K562 (cell line): Measurements from ENCODE around the gene DENND5B. TPM values are rescaled to one million over a fixed set of nuclear protein-coding genes. Genes with fewer than 3 reads are reported as not detected.

Source experiments
- ARID3A ChIP-seq: IDR thresholded peaks from 2 replicates; pipeline ENCODE4 v1.6.1; 2012; ENCODE audit warnings: low read depth, low read length, improper control_type of control experiment, borderline replicate concordance
- HDAC1 ChIP-seq, 2 experiments: fragments of 450-650 bp; IDR thresholded peaks; 2 replicates each; pipeline ENCODE4 v1.6.1; 2016 to 2017; ENCODE audit warnings: inconsistent platforms in 1 of 2, mild to moderate bottlenecking in 1 of 2, moderate library complexity in 1 of 2
- KHSRP ChIP-seq: fragments of 450-650 bp; IDR thresholded peaks from 2 replicates; pipeline ENCODE4 v1.6.1; 2017
- MYC ChIP-seq, 2 experiments: fragments of 250-450 bp in 1 of 2; sonication (Bioruptor Pico) in 1 of 2; IDR thresholded peaks; 2 replicates each; pipeline versions ENCODE4 v1.5.1 to v1.6.1; 2012 to 2021; ENCODE audit warnings: low read depth in 2 of 2, borderline replicate concordance in 1 of 2, improper control_type of control experiment in 1 of 2, low read length in 1 of 2, mild to moderate bottlenecking in 1 of 2, moderate library complexity in 1 of 2
- PATZ1 ChIP-seq: fragments of 250-450 bp; sonication (Bioruptor Pico); IDR thresholded peaks from 2 replicates; pipeline ENCODE4 v1.5.0; 2020; ENCODE audit warnings: mild to moderate bottlenecking, borderline replicate concordance
- ZBTB1 ChIP-seq: sonication (generic); formaldehyde crosslinking; IDR thresholded peaks from 2 replicates; pipeline ENCODE4 v1.8.1; 2023; ENCODE audit warnings: missing genetic modification reagents, low read depth, mild to moderate bottlenecking, borderline replicate concordance
- ZNF699 ChIP-seq: fragments of 250-450 bp; sonication (Bioruptor Pico); IDR thresholded peaks from 2 replicates; pipeline ENCODE4 v1.8.0; 2021; ENCODE audit warnings: mild to moderate bottlenecking, moderate library complexity; ENCODE audit not compliant: insufficient replicate concordance
- ZNF79 ChIP-seq: fragments of 250-450 bp; sonication (Bioruptor Pico); IDR thresholded peaks from 2 replicates; pipeline ENCODE4 v1.4.0; 2020; ENCODE audit warnings: low read depth, mild to moderate bottlenecking, moderate library complexity
- polyA plus RNA-seq, 8 experiments: library from polyadenylated mRNA; depleted of rRNA in 4 of 8; stranded (reverse) in 5 of 8; unstranded in 3 of 8; fragments of >200 nt; fragmentation: Nextera tagmentation in 2 of 8; fragmentation: Illumina TruSeq in 1 of 8; extraction: Ambion mirVana in 2 of 8; extraction: Trizol in 1 of 8; gene quantifications; 2 replicates each; pipeline versions ENCODE4 v1.2.1 to v1.2.3, GENCODE V29; 2011 to 2014; ENCODE audit warnings: inconsistent platforms in 1 of 8, missing spikeins in 1 of 8
- total RNA-seq, 7 experiments: library from RNA; depleted of rRNA in 6 of 7; stranded (reverse); fragments of >200 nt in 6 of 7; fragmentation: Illumina TruSeq in 2 of 7; extraction: Trizol in 2 of 7; gene quantifications; 2 replicates each; pipeline versions ENCODE4 v1.2.1 to v1.2.3, GENCODE V29; 2011 to 2021; ENCODE audit warnings: low replicate concordance in 1 of 7

The DENND5B gene
- total and polyA plus RNA-seq, 9 of the 15 experiments (the other 6 are each of a cell fraction or from before 2014, with no cell fraction given) = 0.99 to 6.0 (median 3.6) TPM

- no peak for TF ChIP-seq ARID3A
- no peak for TF ChIP-seq MYC (IDR thresholded peaks at IDR 0.05; ENCODE audit: low read depth, low read length)
- no peak for TF ChIP-seq MYC (CRISPR knock-in tag; IDR thresholded peaks at IDR 0.05; ENCODE audit: borderline replicate concordance, low read depth)
- TF ChIP-seq KHSRP = no peak
- TF ChIP-seq ZBTB1 (CRISPR knock-in tag) = no peak
- no peak for TF ChIP-seq ZNF79 (CRISPR knock-in tag)
- TF ChIP-seq ZNF699 (CRISPR knock-in tag) = no peak
- no peak for TF ChIP-seq PATZ1
- no peak for TF ChIP-seq HDAC1 (IDR thresholded peaks at IDR 0.05)
These were observed 7.1 kb downstream of the DENND5B start (continued) for GRCh38 chr12:31583878-31584277.
